K562 (cell line): ENCODE results near the gene MFAP3. TPM values are rescaled to one million over a fixed set of nuclear protein-coding genes. Genes with fewer than 3 reads are reported as not detected.

Experiments
- ATAC-seq: fragments of 200-7000 bp; cut with Tn5 transposase; 3 replicates; pipeline ENCODE4 v1.9.1; 2020; ENCODE audit warnings: moderate library complexity
- BruUV-seq: library from RNA; stranded (reverse); fragments of 400-500 nt; replicated peaks from 2 replicates; lab custom pipeline; 2021; lab: Mats Ljungman, UMichigan
- CTCF ChIA-PET: fragments of 300-600 bp; formaldehyde crosslinking; extraction: SDS; loops from one replicate; lab custom pipeline; 2021; ENCODE audit warnings: low intra/inter-chr PET ratio; lab: Yijun Ruan, JAX
- POLR2A ChIA-PET: fragments of 300-600, 350-650 bp; sonication (Branson Sonifier 250); formaldehyde crosslinking; extraction: SDS; loops from one replicate; lab custom pipeline; 2021; ENCODE audit warnings: antibody characterized with exemption, inconsistent platforms; lab: Yijun Ruan, JAX
- DNase-seq, 4 experiments: peaks; one replicate each; pipeline versions ENCODE4 v3.0.0 to v3.0.0-alpha.2; 2011 to 2018; ENCODE audit warnings: low spot score in 3 of 4, mixed read lengths in 3 of 4; ENCODE audit errors: extremely low read depth in 1 of 4
- FAIRE-seq: peaks from 2 replicates; lab custom pipeline; 2011; peaks lifted over from hg19 to GRCh38; lab: Jason Lieb, UNC
- H2AFZ ChIP-seq: 2 replicates; pipeline ENCODE4 v1.6.0; 2011; ENCODE audit warnings: low read depth, low read length, control low read depth, inconsistent platforms
- H3K27ac ChIP-seq: fragments of 200-600 bp; 3 replicates; pipeline ENCODE4 v1.8.0; 2011; ENCODE audit warnings: low read depth, mild to moderate bottlenecking, control low read depth, inconsistent platforms, low read length, moderate library complexity, mixed read lengths; ENCODE audit errors: extremely low read depth
- H3K27me3 ChIP-seq, 2 experiments: fragments of 300-600 bp in 1 of 2; 2 replicates in 1 of 2; 3 replicates in 1 of 2; pipeline versions ENCODE4 v1.6.0 to v1.8.0; 2011; ENCODE audit warnings: inconsistent platforms in 2 of 2, low read length in 2 of 2, mild to moderate bottlenecking in 1 of 2, mixed read lengths in 1 of 2, moderate library complexity in 1 of 2; ENCODE audit not compliant: control insufficient read depth in 2 of 2, insufficient read depth in 2 of 2
- H3K36me3 ChIP-seq: fragments of 300-600 bp; 3 replicates; pipeline ENCODE4 v1.8.0; 2011; ENCODE audit warnings: mild to moderate bottlenecking, low read length, inconsistent platforms; ENCODE audit not compliant: control insufficient read depth, insufficient read depth
- H3K4me1 ChIP-seq, 2 experiments: fragments of 200-600 bp in 1 of 2; replicated peaks in 1 of 2; 2 replicates in 1 of 2; 3 replicates in 1 of 2; pipeline versions ENCODE4 v1.5.1 to v1.8.0; 2011; ENCODE audit warnings: inconsistent platforms in 2 of 2, low read length in 2 of 2, mild to moderate bottlenecking in 1 of 2, mixed read lengths in 1 of 2, moderate library complexity in 1 of 2; ENCODE audit not compliant: control insufficient read depth in 2 of 2, insufficient read depth in 2 of 2
- H3K4me2 ChIP-seq: 2 replicates; pipeline ENCODE4 v1.6.1; 2011; ENCODE audit warnings: low read length, control low read depth, inconsistent platforms, mixed read lengths; ENCODE audit not compliant: insufficient read depth
- H3K4me3 ChIP-seq: fragments of 200-600 bp; sonication (generic), shearing (Covaris generic); 2 replicates; pipeline ENCODE4 v1.5.1; 2016; ENCODE audit warnings: control low read depth, inconsistent platforms
- H3K79me2 ChIP-seq: fragments of 200-600 bp; 3 replicates; pipeline ENCODE4 v1.8.0; 2011; ENCODE audit warnings: low read length, inconsistent platforms; ENCODE audit not compliant: control insufficient read depth, insufficient read depth
- H3K9ac ChIP-seq, 2 experiments: 2 replicates each; pipeline versions ENCODE4 v1.6.0 to v1.6.1; 2011; ENCODE audit warnings: low read depth in 2 of 2, low read length in 2 of 2, control low read depth in 1 of 2, inconsistent platforms in 1 of 2, mild to moderate bottlenecking in 1 of 2, mixed read lengths in 1 of 2; ENCODE audit not compliant: insufficient read depth in 1 of 2
- H3K9me1 ChIP-seq: one replicate; pipeline ENCODE4 v1.6.0; 2011; ENCODE audit warnings: inconsistent platforms, mild to moderate bottlenecking, low read length, moderate library complexity; ENCODE audit not compliant: control insufficient read depth, insufficient read depth
- H3K9me3 ChIP-seq: replicated peaks from 2 replicates; pipeline ENCODE4 v1.5.1; 2011; ENCODE audit warnings: low read depth, low read length, inconsistent platforms; ENCODE audit not compliant: control insufficient read depth, insufficient read depth
- H4K20me1 ChIP-seq: replicated peaks from 2 replicates; pipeline ENCODE4 v1.6.1; 2011; ENCODE audit warnings: low read length, inconsistent platforms, mixed read lengths; ENCODE audit not compliant: control insufficient read depth, insufficient read depth
- CCNT2 ChIP-seq: IDR thresholded peaks from 2 replicates; pipeline ENCODE4 v1.6.1; 2011; ENCODE audit warnings: borderline replicate concordance, low read depth, mild to moderate bottlenecking, moderate library complexity, mixed read lengths, low read length; ENCODE audit not compliant: insufficient read length; ENCODE audit errors: extremely low read depth
- CTBP1 ChIP-seq: fragments of 450-650 bp; IDR thresholded peaks from 2 replicates; pipeline ENCODE4 v1.6.1; 2016; ENCODE audit warnings: borderline replicate concordance
- GTF2E2 ChIP-seq: fragments of 200-800 bp; sonication (Bioruptor generic); IDR thresholded peaks from 2 replicates; pipeline ENCODE4 v1.6.1; 2016; ENCODE audit warnings: missing genetic modification characterization, missing compliant biosample characterization
- MEIS2 ChIP-seq: fragments of 450-650 bp; IDR thresholded peaks from 2 replicates; pipeline ENCODE4 v1.6.1; 2014; ENCODE audit warnings: mild to moderate bottlenecking; ENCODE audit not compliant: partially characterized antibody
- NCOA1 ChIP-seq: fragments of 450-650 bp; IDR thresholded peaks from 2 replicates; pipeline ENCODE4 v1.6.1; 2016; ENCODE audit warnings: low read depth
- NCOA6 ChIP-seq: fragments of 450-650 bp; IDR thresholded peaks from 2 replicates; pipeline ENCODE4 v1.6.1; 2017; ENCODE audit warnings: mild to moderate bottlenecking
- NFATC3 ChIP-seq: fragments of 450-650 bp; IDR thresholded peaks from 2 replicates; pipeline ENCODE4 v1.6.1; 2017; ENCODE audit warnings: mild to moderate bottlenecking
- NRF1 ChIP-seq, 2 experiments: fragments of 450-650 bp; IDR thresholded peaks in 1 of 2; conservative IDR thresholded peaks in 1 of 2; 2 replicates each; pipeline ENCODE4 v1.6.1; 2014; ENCODE audit warnings: mild to moderate bottlenecking in 2 of 2
- PBX2 ChIP-seq, 2 experiments: IDR thresholded peaks in 1 of 2; conservative IDR thresholded peaks in 1 of 2; 2 replicates each; pipeline ENCODE4 v1.6.1; 2016; ENCODE audit warnings: low read depth in 2 of 2, mild to moderate bottlenecking in 1 of 2, missing compliant biosample characterization in 1 of 2, missing genetic modification characterization in 1 of 2, moderate library complexity in 1 of 2
- PHF21A ChIP-seq: fragments of 450-650 bp; IDR thresholded peaks from 2 replicates; pipeline ENCODE4 v1.6.1; 2017; ENCODE audit warnings: low read depth, borderline replicate concordance
- POLR2A ChIP-seq: fragments of 450-650 bp; conservative IDR thresholded peaks from 2 replicates; pipeline ENCODE4 v1.6.1; 2016
- PTBP1 ChIP-seq: fragments of 200-400 bp; formaldehyde crosslinking; IDR thresholded peaks from 2 replicates; pipeline ENCODE4 v1.6.1; 2017; ENCODE audit warnings: low read depth, low read length
- ZNF239 ChIP-seq: fragments of 250-450 bp; sonication (Bioruptor Pico); IDR thresholded peaks from 2 replicates; pipeline ENCODE4 v1.4.0; 2020; ENCODE audit warnings: mild to moderate bottlenecking
- ZNF384 ChIP-seq: IDR thresholded peaks from 2 replicates; pipeline ENCODE4 v1.6.1; 2012; ENCODE audit warnings: low read depth, low read length, improper control_type of control experiment
- WGBS: fragments of 100-300 bp; shearing (Covaris generic); methylation state at CpG from one replicate; pipeline ENCODE4 v1.1.6; 2016; ENCODE audit warnings: low coverage, mixed read lengths; ENCODE audit not compliant: insufficient coverage; ENCODE audit errors: missing lambda C conversion rate; 5-methylcytosine and 5-hydroxymethylcytosine counted together
- in situ Hi-C: fragments of 300-500 bp; cut with MboI; formaldehyde crosslinking; loops from 4 replicates; pipeline ENCODE4 v1.15.0; 2018; ENCODE audit warnings: inconsistent platforms, mixed read lengths
- intact Hi-C: fragments of 100-400 bp; cut with micrococcal nuclease; formaldehyde crosslinking; loops from 2 replicates; pipeline ENCODE4 v1.14.2; 2022
- polyA plus RNA-seq, 8 experiments: library from polyadenylated mRNA; depleted of rRNA in 4 of 8; stranded (reverse) in 5 of 8; unstranded in 3 of 8; fragments of >200 nt; fragmentation: Nextera tagmentation in 2 of 8; fragmentation: Illumina TruSeq in 1 of 8; extraction: Ambion mirVana in 2 of 8; extraction: Trizol in 1 of 8; gene quantifications; 2 replicates each; pipeline versions ENCODE4 v1.2.1 to v1.2.3, GENCODE V29; 2011 to 2014; ENCODE audit warnings: inconsistent platforms in 1 of 8, missing spikeins in 1 of 8
- total RNA-seq, 7 experiments: library from RNA; depleted of rRNA in 6 of 7; stranded (reverse); fragments of >200 nt in 6 of 7; fragmentation: Illumina TruSeq in 2 of 7; extraction: Trizol in 2 of 7; gene quantifications; 2 replicates each; pipeline versions ENCODE4 v1.2.1 to v1.2.3, GENCODE V29; 2011 to 2021; ENCODE audit warnings: low replicate concordance in 1 of 7
- TF ChIP-seq, protein P1 (sequence below): fragments of 450-650 bp; IDR thresholded peaks from 2 replicates; pipeline ENCODE4 v1.6.1; 2016

The MFAP3 gene
- total and polyA plus RNA-seq, 9 of the 15 experiments (the other 6 are each of a cell fraction or from before 2014, with no cell fraction given), result 9.5 to 39.1 (median 20.7) TPM

DNA sequence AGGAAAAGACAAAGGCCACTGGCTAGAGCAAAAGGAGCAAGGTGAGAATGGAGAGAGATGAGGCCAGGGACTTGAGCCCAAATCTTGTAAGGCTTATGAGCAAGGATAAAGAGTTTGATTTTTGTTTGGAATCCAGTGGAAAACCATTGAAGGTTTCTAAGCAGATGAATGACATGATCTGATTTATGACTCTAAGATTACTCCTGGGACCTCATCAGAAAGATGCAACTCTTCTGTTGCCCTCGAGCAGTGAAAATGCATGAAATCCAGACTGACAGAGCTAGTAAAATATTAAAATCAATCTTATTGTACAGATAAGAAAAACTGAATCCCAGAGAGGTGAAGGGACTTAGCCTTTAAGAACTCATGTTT lies 677 bp downstream of the MFAP3 start:
- no peaks in the 10 kb centered on the region for H3K9me3 ChIP-seq
- H4K20me1 ChIP-seq, result peaks cover 5% of the 10 kb centered on the region; the same call in 1 of the 2 replicates
- peaks cover 10% of the 10 kb centered on the region; the same call in 1 of the 3 replicates for H3K36me3 ChIP-seq
- ChIA-PET POLR2A (interaction anchor here (0.8 to 1.7 kb wide), 5 partner anchors 8 to 149 kb away, joined by 4 to 16 read pairs (median 4); no protein-coding TSS in a partner anchor), CTCF (no interaction called here)
- intact Hi-C loops (loop anchor here (2.0 kb wide), 1 partner anchor 55 kb away; no protein-coding TSS in a partner anchor), in situ Hi-C loops (no loop called here)
- peak overlapping the region; percentile 88 for H3K27ac ChIP-seq
- BruUV-seq, result no TSS peak
- TF ChIP-seq NCOA1 (no peak), ZNF384 (no peak), ZNF239 (CRISPR knock-in tag) (no peak), CCNT2 (no peak), NCOA6 (no peak), PTBP1 (no peak), CTBP1 (no peak), PBX2 (CRISPR knock-in tag; IDR thresholded peaks at IDR 0.05; ENCODE audit: low read depth) (no peak), PBX2 (tag; conservative IDR thresholded peaks at IDR 0.05; ENCODE audit: low read depth) (peak; percentile 59; the same call in 1 of the 2 replicates), NRF1 (conservative IDR thresholded peaks at IDR 0.05 in 1 of 2, IDR thresholded peaks at IDR 0.05 in 1 of 2) (no peak), PHF21A (no peak), NFATC3 (no peak), MEIS2 (peak; percentile 74), POLR2A (no peak), GTF2E2 (tag) (0 out of 2 replicates have a peak, but pooled peaks have one; percentile 2)
- TF ChIP-seq, protein P1, sequence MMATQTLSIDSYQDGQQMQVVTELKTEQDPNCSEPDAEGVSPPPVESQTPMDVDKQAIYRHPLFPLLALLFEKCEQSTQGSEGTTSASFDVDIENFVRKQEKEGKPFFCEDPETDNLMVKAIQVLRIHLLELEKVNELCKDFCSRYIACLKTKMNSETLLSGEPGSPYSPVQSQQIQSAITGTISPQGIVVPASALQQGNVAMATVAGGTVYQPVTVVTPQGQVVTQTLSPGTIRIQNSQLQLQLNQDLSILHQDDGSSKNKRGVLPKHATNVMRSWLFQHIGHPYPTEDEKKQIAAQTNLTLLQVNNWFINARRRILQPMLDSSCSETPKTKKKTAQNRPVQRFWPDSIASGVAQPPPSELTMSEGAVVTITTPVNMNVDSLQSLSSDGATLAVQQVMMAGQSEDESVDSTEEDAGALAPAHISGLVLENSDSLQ, result peak; percentile 73
- peak overlapping the region; percentile 88 to 98 for H3K9ac ChIP-seq
- 0 out of 5 replicates have a peak, but pooled peaks cover 0 to 4% of the 10 kb centered on the region in 2 experiments for H3K4me1 ChIP-seq
- H3K4me2 ChIP-seq, result peak overlapping the region; percentile 97
- DNase-seq (no peak), ATAC-seq (no peak), FAIRE-seq (no peak)
- no peaks in the 10 kb centered on the region for H3K27me3 ChIP-seq
- H2AFZ ChIP-seq, result peak overlapping the region; percentile 99
- H3K4me3 ChIP-seq, result peak overlapping the region; percentile 87
- WGBS, result 0% methylated on average over 1 of the region's 1 CpG
- H3K9me1 ChIP-seq, result no peaks in the 10 kb centered on the region
- H3K79me2 ChIP-seq, result peaks cover 53% of the 10 kb centered on the region
